Transverse colon (tissue), 4 donors: ENCODE results near the gene EPN2. TPM values are rescaled to one million over a fixed set of nuclear protein-coding genes. Genes with fewer than 3 reads are reported as not detected.

ENCODE experiments used
- DNase-seq: peaks from one replicate; pipeline ENCODE4 v3.0.0-alpha.2; 2019
- H3K27ac ChIP-seq, 4 donors: fragments of 200-600 bp; sonication (generic); 2 replicates each; pipeline ENCODE4 v1.5.1; 2016 to 2018; ENCODE audit warnings: inconsistent platforms in 4 of 4
- H3K27me3 ChIP-seq: fragments of 200-600 bp; sonication (generic); 2 replicates; pipeline ENCODE4 v1.5.1; 2017; ENCODE audit warnings: inconsistent platforms
- H3K36me3 ChIP-seq, 4 donors: fragments of 200-600 bp; sonication (generic); 2 replicates each; pipeline ENCODE4 v1.5.1; 2017 to 2019; ENCODE audit warnings: inconsistent platforms in 4 of 4
- H3K4me1 ChIP-seq, 4 donors: fragments of 200-600 bp; sonication (generic); 2 replicates each; pipeline ENCODE4 v1.5.1; 2017 to 2020; ENCODE audit warnings: inconsistent platforms in 4 of 4
- H3K4me3 ChIP-seq, 4 donors: fragments of 200-600 bp; sonication (generic); 1 replicate in 1 of 4; 2 replicates in 3 of 4; pipeline versions ENCODE4 v1.5.1 to v1.6.1; 2017 to 2019; ENCODE audit warnings: inconsistent platforms in 4 of 4
- H3K9me3 ChIP-seq, 2 donors: fragments of 200-600 bp; sonication (generic); 2 replicates each; pipeline ENCODE4 v1.5.1; 2017 to 2019; ENCODE audit warnings: inconsistent platforms in 2 of 2
- EP300 ChIP-seq: sonication (generic); formaldehyde crosslinking; IDR thresholded peaks from one replicate; pipeline ENCODE4 v1.6.1; 2017; ENCODE audit warnings: antibody characterized with exemption, low read depth
- POLR2A ChIP-seq: fragments of 450-650 bp; IDR thresholded peaks from one replicate; pipeline ENCODE4 v1.6.1; 2016; ENCODE audit warnings: antibody characterized with exemption, mild to moderate bottlenecking, moderate library complexity
- POLR2AphosphoS5 ChIP-seq, 3 donors: sonication (generic); formaldehyde crosslinking; IDR thresholded peaks; one replicate each; pipeline ENCODE4 v1.6.1; 2016; ENCODE audit warnings: antibody characterized with exemption in 3 of 3
- WGBS, 2 donors: methylation state at CpG; one replicate each; pipeline ENCODE4 v1.1.5; 2018; ENCODE audit warnings: low coverage in 1 of 2; 5-methylcytosine and 5-hydroxymethylcytosine counted together
- in situ Hi-C, 4 donors: fragments of 200-750 bp; cut with MboI; loops; one replicate each; pipeline versions ENCODE4 v1.15.0 to v1.15.1; 2017; ENCODE audit warnings: low sequenced_read_pairs in 3 of 4, low pct_ligation_motif_present in 1 of 4, low pct_unique_long_range_greater_than_20kb in 1 of 4
- intact Hi-C: fragments of 100-400 bp; cut with DNase I; formaldehyde crosslinking; loops from one replicate; pipeline ENCODE4 v1.15.1; 2023; ENCODE audit warnings: low total_unique reads
- total RNA-seq, 4 donors: library from RNA; depleted of rRNA; stranded (reverse); fragments of >200 nt; gene quantifications; one replicate each; pipeline ENCODE4 v1.1.0, GENCODE V29; 2016
- TF ChIP-seq, protein P1 (sequence below), 5 experiments: fragments of 200-600 bp in 3 of 5; fragments of 450-650 bp in 2 of 5; sonication (generic) in 3 of 5; IDR thresholded peaks; 1 replicate in 2 of 5; 2 replicates in 3 of 5; pipeline ENCODE4 v1.5.1; 2016 to 2017; ENCODE audit warnings: antibody characterized with exemption in 5 of 5, inconsistent platforms in 3 of 5, mild to moderate bottlenecking in 2 of 5, moderate library complexity in 1 of 5

EPN2 gene
- total RNA-seq, 4 donors from 2014 or later = 30.4 to 98.7 (median 65.5) TPM

DNA sequence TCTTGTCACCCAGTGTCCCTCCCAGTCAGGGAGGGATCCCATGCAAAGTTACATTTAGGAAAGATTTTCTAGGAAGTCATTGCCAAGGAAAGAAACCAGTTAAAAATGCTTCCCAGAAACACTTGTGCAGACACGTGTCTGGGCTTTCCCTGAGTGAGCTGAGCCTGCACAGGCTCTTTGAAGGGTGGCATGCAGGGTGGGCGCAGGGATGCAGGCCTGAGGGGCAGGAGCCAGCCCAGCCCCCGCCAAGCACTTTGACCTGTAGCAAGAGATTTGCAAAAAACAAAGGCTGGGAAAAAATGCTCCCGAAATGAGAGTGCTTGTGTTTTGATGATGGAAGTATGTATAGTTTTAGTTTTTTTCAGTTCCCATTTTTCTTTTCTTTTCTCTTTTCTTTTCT lies 73.0 kb downstream of the EPN2 start:
- TF ChIP-seq EP300 (no peak), POLR2AphosphoS5 (IDR thresholded peaks at IDR 0.05) (no peak), POLR2A (no peak)
- TF ChIP-seq, protein P1, sequence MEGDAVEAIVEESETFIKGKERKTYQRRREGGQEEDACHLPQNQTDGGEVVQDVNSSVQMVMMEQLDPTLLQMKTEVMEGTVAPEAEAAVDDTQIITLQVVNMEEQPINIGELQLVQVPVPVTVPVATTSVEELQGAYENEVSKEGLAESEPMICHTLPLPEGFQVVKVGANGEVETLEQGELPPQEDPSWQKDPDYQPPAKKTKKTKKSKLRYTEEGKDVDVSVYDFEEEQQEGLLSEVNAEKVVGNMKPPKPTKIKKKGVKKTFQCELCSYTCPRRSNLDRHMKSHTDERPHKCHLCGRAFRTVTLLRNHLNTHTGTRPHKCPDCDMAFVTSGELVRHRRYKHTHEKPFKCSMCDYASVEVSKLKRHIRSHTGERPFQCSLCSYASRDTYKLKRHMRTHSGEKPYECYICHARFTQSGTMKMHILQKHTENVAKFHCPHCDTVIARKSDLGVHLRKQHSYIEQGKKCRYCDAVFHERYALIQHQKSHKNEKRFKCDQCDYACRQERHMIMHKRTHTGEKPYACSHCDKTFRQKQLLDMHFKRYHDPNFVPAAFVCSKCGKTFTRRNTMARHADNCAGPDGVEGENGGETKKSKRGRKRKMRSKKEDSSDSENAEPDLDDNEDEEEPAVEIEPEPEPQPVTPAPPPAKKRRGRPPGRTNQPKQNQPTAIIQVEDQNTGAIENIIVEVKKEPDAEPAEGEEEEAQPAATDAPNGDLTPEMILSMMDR (IDR thresholded peaks at IDR 0.05) = no peak
- H3K4me1 ChIP-seq = peaks cover 15 to 32% (median 28%) of the 10 kb centered on the region in 4 donors
- no peaks in the 10 kb centered on the region for H3K9me3 ChIP-seq
- DNase-seq = peak; percentile 4
- no peaks in the 10 kb centered on the region for H3K27me3 ChIP-seq
- no peak overlapping the region for H3K27ac ChIP-seq
- in situ Hi-C loops (no loop called here), intact Hi-C loops (no loop called here)
- WGBS, 2 donors = 67 to 81% methylated on average over 1 to 4 of the region's 4 CpGs
- peaks cover 0 to 5% (median 2%) of the 10 kb centered on the region in 4 donors for H3K36me3 ChIP-seq
- no peak overlapping the region for H3K4me3 ChIP-seq

DNA sequence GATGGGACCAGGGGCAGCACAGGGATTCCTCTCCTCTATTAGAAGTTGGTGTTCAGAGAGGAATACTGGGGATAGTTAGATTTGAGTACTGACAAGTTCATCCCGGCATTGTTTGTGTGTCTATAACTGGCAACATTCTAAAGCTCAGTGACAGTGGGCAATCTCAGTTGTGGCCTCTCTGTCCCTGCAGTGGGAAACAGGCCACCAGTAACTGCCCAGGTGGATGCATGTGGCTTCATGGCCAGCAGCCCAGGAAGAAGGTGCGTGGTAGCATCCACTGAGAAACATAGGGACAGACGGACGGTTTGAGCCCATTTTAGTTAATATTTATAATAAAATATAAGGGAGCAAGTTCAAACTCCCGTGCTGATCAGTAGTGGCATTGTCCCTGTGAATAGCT lies 73.8 kb downstream of the EPN2 start:
- in situ Hi-C loops = no loop called here
- DNase-seq = no peak
- TF ChIP-seq, protein P1 (IDR thresholded peaks at IDR 0.05) = no peak
- TF ChIP-seq POLR2A = no peak
- TF ChIP-seq EP300 = no peak
- TF ChIP-seq POLR2AphosphoS5 (IDR thresholded peaks at IDR 0.05) = no peak

DNA sequence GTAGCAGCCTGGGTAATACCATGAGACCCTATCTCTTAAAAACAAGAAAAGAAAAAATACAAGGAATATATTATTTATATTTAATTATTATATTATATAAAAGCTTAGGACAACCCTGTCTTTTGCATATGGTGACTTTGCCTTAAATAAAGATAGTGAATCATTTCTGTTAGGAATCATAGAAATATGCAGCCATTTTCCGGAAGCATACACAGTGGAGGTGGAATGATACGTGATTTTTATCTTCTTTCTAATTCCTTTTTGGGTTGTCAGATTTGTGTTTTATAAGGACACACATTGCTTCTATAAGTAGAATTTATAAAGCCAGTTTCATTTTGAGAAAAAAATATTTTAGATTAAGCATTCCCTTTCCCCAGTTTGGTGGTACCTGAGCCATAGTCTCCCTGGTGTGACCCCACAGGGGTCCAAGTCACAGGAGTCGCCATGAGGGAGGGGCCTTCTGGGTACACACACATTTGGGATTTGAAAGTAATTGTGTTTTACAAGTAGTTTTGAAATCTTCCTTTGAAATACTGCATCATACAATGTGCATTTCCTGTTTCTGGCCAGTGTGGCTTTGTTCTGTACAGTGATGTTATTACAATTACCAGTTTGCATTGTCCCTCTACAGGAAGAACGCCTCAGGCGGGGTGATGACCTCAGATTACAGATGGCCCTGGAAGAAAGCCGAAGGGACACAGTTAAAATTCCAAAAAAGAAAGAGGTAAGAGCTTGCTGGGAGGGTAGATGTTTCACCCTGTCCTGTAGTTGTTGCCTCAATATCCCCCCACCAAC lies 74.5 kb downstream of the EPN2 start:
- Histone ChIP-seq H3K27me3 (no peaks in the 10 kb centered on the region), H3K9me3 (no peaks in the 10 kb centered on the region), H3K4me1 (peaks cover 7 to 29% (median 19%) of the 10 kb centered on the region in 4 donors), H3K4me3 (no peak overlapping the region), H3K36me3 (peaks cover 0 to 5% (median 2%) of the 10 kb centered on the region in 4 donors), H3K27ac (no peak overlapping the region)
- intact Hi-C loops = no loop called here
- TF ChIP-seq EP300 (no peak), POLR2A (no peak), POLR2AphosphoS5 (IDR thresholded peaks at IDR 0.05) (no peak)
- TF ChIP-seq, protein P1 (IDR thresholded peaks at IDR 0.05) = no peak
- in situ Hi-C loops = no loop called here
- WGBS, 2 donors = 85 to 86% methylated on average over 5 to 6 of the region's 6 CpGs
- no peak for DNase-seq

More for the DNA sequence above, 73.8 kb downstream of the EPN2 start:
- H3K9me3 ChIP-seq = no peaks in the 10 kb centered on the region
- peaks cover 7 to 32% (median 24%) of the 10 kb centered on the region in 4 donors for H3K4me1 ChIP-seq
- H3K4me3 ChIP-seq = no peak overlapping the region
- peaks cover 0 to 5% (median 2%) of the 10 kb centered on the region in 4 donors for H3K36me3 ChIP-seq
- WGBS, 2 donors = 92 to 95% methylated on average over 1 to 5 of the region's 5 CpGs
- intact Hi-C loops = no loop called here
- no peaks in the 10 kb centered on the region for H3K27me3 ChIP-seq
- no peak overlapping the region for H3K27ac ChIP-seq

GRCh38 chr17:19312406-19312805 lies 75.2 kb downstream of the EPN2 start:
- no peak for DNase-seq
- Histone ChIP-seq H3K36me3 (peaks cover 0 to 5% (median 2%) of the 10 kb centered on the region in 4 donors), H3K4me1 (peaks cover 7 to 29% (median 15%) of the 10 kb centered on the region in 4 donors), H3K27me3 (no peaks in the 10 kb centered on the region), H3K4me3 (no peak overlapping the region), H3K27ac (no peak overlapping the region), H3K9me3 (no peaks in the 10 kb centered on the region)
- no peak for TF ChIP-seq POLR2AphosphoS5 (IDR thresholded peaks at IDR 0.05)
- no peak for TF ChIP-seq POLR2A
- TF ChIP-seq EP300 = no peak
- TF ChIP-seq, protein P1 (IDR thresholded peaks at IDR 0.05) = no peak
- in situ Hi-C loops = no loop called here
- intact Hi-C loops = no loop called here
- 91% methylated on average over 6 of the region's 7 CpGs; no CpG with 5 or more reads in 1 of the 2 donors for WGBS, 2 donors
